Measurements from ENCODE around the gene DLGAP1. TPM values are rescaled to one million over a fixed set of nuclear protein-coding genes. Genes with fewer than 3 reads are reported as not detected.

Gene DLGAP1
- total and polyA plus RNA-seq, 2 of the 4 experiments (the other 2 are of a cell fraction) = under 0.01 to 0.09 TPM

DNA sequence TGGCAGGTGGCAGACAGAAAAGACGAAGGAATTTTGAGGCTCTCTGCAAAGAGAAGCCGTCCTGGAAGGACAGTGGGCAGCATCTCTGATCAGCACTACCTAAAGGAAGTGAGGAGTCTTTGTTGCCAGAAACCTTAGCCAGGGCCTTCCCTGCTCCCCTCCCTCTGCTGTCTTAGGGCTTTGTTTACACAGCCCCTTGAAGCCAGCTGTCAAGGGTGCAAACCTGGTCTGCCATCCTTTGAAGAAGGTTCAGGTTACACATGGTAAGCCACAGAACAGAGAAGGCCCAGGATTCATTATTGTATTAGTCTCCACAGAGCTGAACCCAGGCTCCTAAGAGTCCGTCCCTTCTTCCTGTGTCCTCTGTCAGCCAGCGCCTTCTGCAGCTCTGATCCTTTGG is 648.5 kb downstream of the DLGAP1 start:
- no peaks in the 10 kb centered on the region; the same call in 1 of the 2 replicates for H3K4me1 ChIP-seq (ENCODE audit: control insufficient read depth, insufficient read depth, low read length)
- H2BK15ac ChIP-seq (ENCODE audit: low read depth, low read length) = no peak overlapping the region
- intact Hi-C loops (cut with micrococcal nuclease) (no loop called here), dilution Hi-C loops (cut with HindIII; ENCODE audit: low sequenced_read_pairs, unreplicated experiment) (no loop called here), in situ Hi-C loops (cut with MboI; ENCODE audit: low sequenced_read_pairs) (no loop called here)
- CTCF ChIA-PET = no interaction called here
- no peak overlapping the region for H4K5ac ChIP-seq (ENCODE audit: low read depth, low read length)
- H3K9me1 ChIP-seq (ENCODE audit: insufficient read depth, low read length) = no peaks in the 10 kb centered on the region
- POLR2A ChIA-PET (ENCODE audit: unreplicated experiment) = no interaction called here
- H3K36me3 ChIP-seq (ENCODE audit: control insufficient read depth, insufficient read depth, low read length) = no peaks in the 10 kb centered on the region
- ATAC-seq (ENCODE audit: low read depth) (no peak), DNase-seq (no peak)
- no peak overlapping the region for H3K9ac ChIP-seq (ENCODE audit: low read depth, low read length)
- no peak overlapping the region for H3K4me3 ChIP-seq (ENCODE audit: insufficient read depth, low read depth, low read length)
- no peak overlapping the region for H2BK5ac ChIP-seq (ENCODE audit: low read depth, low read length, poor library complexity, severe bottlenecking)
- H3K27ac ChIP-seq (ENCODE audit: insufficient read depth, low read length) = no peak overlapping the region
- H3K4me2 ChIP-seq (ENCODE audit: low read depth, low read length) = no peak overlapping the region
- no peak overlapping the region for H2AK9ac ChIP-seq (replicated peaks; ENCODE audit: low read depth, low read length, poor library complexity)
- H3K23ac ChIP-seq (ENCODE audit: low read depth, low read length) = no peak overlapping the region
- no peak overlapping the region for H3K18ac ChIP-seq (ENCODE audit: low read depth, low read length)
- H3K27me3 ChIP-seq (ENCODE audit: control insufficient read depth, insufficient read depth, low read length) = no peaks in the 10 kb centered on the region; the same call in 1 of the 2 replicates
- H3K56ac ChIP-seq (ENCODE audit: extremely low read depth, insufficient read depth, low read length) = no peak overlapping the region
- H3K79me1 ChIP-seq (ENCODE audit: low read depth in 1 of 2, low read length in 2 of 2) = no peaks in the 10 kb centered on the region
- H4K8ac ChIP-seq (ENCODE audit: low read depth in 2 of 2, low read length in 2 of 2) = no peak overlapping the region
- 67% methylated on average over 2 of the region's 4 CpGs; no CpG with 5 or more reads in 1 of the 2 experiments for WGBS, 2 experiments (ENCODE audit: extremely low coverage in 2 of 2, insufficient read length in 1 of 2)
- H2BK20ac ChIP-seq (ENCODE audit: low read depth, low read length) = no peak overlapping the region
- H3K9me3 ChIP-seq (ENCODE audit: control insufficient read depth, insufficient read depth, low read length) = no peaks in the 10 kb centered on the region
- H2AK5ac ChIP-seq (ENCODE audit: low read depth, low read length) = no peak overlapping the region
- no peak for TF ChIP-seq RAD21 (IDR thresholded peaks at IDR 0.05; ENCODE audit: low read length)
- TF ChIP-seq CEBPB (IDR thresholded peaks at IDR 0.05; ENCODE audit: low read depth, low read length) = no peak
- no peak for TF ChIP-seq MXI1 (IDR thresholded peaks at IDR 0.05; ENCODE audit: borderline replicate concordance, low read depth, low read length)
- TF ChIP-seq FOS (IDR thresholded peaks at IDR 0.05; ENCODE audit: low read depth, low read length) = no peak
- no peak for TF ChIP-seq RCOR1 (IDR thresholded peaks at IDR 0.05; ENCODE audit: insufficient replicate concordance, low read length)
- TF ChIP-seq, protein P1, sequence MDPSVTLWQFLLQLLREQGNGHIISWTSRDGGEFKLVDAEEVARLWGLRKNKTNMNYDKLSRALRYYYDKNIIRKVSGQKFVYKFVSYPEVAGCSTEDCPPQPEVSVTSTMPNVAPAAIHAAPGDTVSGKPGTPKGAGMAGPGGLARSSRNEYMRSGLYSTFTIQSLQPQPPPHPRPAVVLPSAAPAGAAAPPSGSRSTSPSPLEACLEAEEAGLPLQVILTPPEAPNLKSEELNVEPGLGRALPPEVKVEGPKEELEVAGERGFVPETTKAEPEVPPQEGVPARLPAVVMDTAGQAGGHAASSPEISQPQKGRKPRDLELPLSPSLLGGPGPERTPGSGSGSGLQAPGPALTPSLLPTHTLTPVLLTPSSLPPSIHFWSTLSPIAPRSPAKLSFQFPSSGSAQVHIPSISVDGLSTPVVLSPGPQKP (IDR thresholded peaks at IDR 0.05; ENCODE audit: borderline replicate concordance, low read depth, low read length) = no peak
- TF ChIP-seq RFX5 (IDR thresholded peaks at IDR 0.05; ENCODE audit: low read depth, low read length) = no peak
- TF ChIP-seq POLR2A (IDR thresholded peaks at IDR 0.05; ENCODE audit: low read depth, low read length) = no peak
- no peak for TF ChIP-seq MAZ (IDR thresholded peaks at IDR 0.05; ENCODE audit: borderline replicate concordance, low read depth, low read length)
- no peak for TF ChIP-seq BHLHE40 (IDR thresholded peaks at IDR 0.05; ENCODE audit: low read depth, low read length)
- no peak for TF ChIP-seq SMC3 (IDR thresholded peaks at IDR 0.05; ENCODE audit: low read depth, low read length)
- TF ChIP-seq MAFK (IDR thresholded peaks at IDR 0.05; ENCODE audit: low read depth, low read length) = no peak
- TF ChIP-seq NFE2L2 (IDR thresholded peaks at IDR 0.05; ENCODE audit: low read depth, low read length) = no peak
- TF ChIP-seq CHD1 (IDR thresholded peaks at IDR 0.05; ENCODE audit: low read depth, low read length) = no peak
- no peak overlapping the region for H2BK120ac ChIP-seq (ENCODE audit: low read depth, low read length)
- no peak overlapping the region for H4K91ac ChIP-seq (ENCODE audit: insufficient read depth, low read depth, low read length)
- H3K4ac ChIP-seq (ENCODE audit: low read depth, low read length) = no peak overlapping the region
- H2AFZ ChIP-seq (replicated peaks; ENCODE audit: low read length, poor library complexity) = no peak overlapping the region
- H3K14ac ChIP-seq (replicated peaks; ENCODE audit: low read depth, low read length) = no peak overlapping the region
- no TSS peak for BruUV-seq (replicated peaks)
- no peaks in the 10 kb centered on the region for H4K20me1 ChIP-seq (ENCODE audit: insufficient read depth, low read length)
